ENCODE data around the gene NECAP2.

DNA sequence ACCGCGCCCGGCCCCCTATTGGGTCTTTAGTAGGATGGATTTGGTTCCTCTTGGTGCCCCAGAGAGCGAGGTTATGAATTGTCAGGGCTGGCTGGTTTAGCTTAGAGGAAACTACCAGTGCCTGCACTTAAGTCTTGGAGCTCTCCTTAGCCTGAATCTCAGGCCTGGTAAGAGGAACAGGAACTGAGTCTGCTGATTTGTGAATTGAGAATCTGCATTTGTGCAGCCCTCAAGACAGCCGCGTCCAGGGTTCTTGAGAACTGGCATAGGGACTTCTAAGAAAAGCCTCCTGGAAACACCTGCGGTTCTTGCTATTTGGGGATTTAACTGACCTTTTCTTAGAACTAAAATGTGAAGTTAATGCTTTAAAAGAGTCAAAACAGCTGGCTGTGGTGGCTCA lies 1.7 kb downstream of the NECAP2 start:
- TF ChIP-seq, protein P1, sequence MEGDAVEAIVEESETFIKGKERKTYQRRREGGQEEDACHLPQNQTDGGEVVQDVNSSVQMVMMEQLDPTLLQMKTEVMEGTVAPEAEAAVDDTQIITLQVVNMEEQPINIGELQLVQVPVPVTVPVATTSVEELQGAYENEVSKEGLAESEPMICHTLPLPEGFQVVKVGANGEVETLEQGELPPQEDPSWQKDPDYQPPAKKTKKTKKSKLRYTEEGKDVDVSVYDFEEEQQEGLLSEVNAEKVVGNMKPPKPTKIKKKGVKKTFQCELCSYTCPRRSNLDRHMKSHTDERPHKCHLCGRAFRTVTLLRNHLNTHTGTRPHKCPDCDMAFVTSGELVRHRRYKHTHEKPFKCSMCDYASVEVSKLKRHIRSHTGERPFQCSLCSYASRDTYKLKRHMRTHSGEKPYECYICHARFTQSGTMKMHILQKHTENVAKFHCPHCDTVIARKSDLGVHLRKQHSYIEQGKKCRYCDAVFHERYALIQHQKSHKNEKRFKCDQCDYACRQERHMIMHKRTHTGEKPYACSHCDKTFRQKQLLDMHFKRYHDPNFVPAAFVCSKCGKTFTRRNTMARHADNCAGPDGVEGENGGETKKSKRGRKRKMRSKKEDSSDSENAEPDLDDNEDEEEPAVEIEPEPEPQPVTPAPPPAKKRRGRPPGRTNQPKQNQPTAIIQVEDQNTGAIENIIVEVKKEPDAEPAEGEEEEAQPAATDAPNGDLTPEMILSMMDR (IDR thresholded peaks at IDR 0.05; ENCODE audit: insufficient read depth, low read length), result no peak
- TF ChIP-seq, protein P2, sequence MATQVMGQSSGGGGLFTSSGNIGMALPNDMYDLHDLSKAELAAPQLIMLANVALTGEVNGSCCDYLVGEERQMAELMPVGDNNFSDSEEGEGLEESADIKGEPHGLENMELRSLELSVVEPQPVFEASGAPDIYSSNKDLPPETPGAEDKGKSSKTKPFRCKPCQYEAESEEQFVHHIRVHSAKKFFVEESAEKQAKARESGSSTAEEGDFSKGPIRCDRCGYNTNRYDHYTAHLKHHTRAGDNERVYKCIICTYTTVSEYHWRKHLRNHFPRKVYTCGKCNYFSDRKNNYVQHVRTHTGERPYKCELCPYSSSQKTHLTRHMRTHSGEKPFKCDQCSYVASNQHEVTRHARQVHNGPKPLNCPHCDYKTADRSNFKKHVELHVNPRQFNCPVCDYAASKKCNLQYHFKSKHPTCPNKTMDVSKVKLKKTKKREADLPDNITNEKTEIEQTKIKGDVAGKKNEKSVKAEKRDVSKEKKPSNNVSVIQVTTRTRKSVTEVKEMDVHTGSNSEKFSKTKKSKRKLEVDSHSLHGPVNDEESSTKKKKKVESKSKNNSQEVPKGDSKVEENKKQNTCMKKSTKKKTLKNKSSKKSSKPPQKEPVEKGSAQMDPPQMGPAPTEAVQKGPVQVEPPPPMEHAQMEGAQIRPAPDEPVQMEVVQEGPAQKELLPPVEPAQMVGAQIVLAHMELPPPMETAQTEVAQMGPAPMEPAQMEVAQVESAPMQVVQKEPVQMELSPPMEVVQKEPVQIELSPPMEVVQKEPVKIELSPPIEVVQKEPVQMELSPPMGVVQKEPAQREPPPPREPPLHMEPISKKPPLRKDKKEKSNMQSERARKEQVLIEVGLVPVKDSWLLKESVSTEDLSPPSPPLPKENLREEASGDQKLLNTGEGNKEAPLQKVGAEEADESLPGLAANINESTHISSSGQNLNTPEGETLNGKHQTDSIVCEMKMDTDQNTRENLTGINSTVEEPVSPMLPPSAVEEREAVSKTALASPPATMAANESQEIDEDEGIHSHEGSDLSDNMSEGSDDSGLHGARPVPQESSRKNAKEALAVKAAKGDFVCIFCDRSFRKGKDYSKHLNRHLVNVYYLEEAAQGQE (IDR thresholded peaks at IDR 0.05; ENCODE audit: insufficient replicate concordance, low read depth), result no peak
